Measurements from ENCODE around the gene NSG2.
"Not testable (repeated sequence)": the region's sequence is repeated elsewhere in the genome, so short reads cannot be mapped to it uniquely, and the experiment has no call there.

Gene NSG2

GRCh38 chr5:174063082-174063756 lies 17.7 kb downstream of the NSG2 start:
- no peak for DNase-seq

- DNase-seq: no peak
Measured at GRCh38 chr5:174064171-174064570, 18.7 kb downstream of the NSG2 start.

- DNase-seq: no peak
Measured at GRCh38 chr5:174065528-174066197, 20.2 kb downstream of the NSG2 start.

GRCh38 chr5:174067499-174067898 lies 22.0 kb downstream of the NSG2 start:
- no peak for DNase-seq

- DNase-seq: no peak
Measured at GRCh38 chr5:174071484-174071883, 26.0 kb downstream of the NSG2 start.

- DNase-seq: no peak
Measured at GRCh38 chr5:174073122-174073660, 27.7 kb downstream of the NSG2 start.

- no peak for DNase-seq
Measured at GRCh38 chr5:174074369-174074768, 28.9 kb downstream of the NSG2 start.

GRCh38 chr5:174078416-174078815 lies 32.9 kb downstream of the NSG2 start:
- DNase-seq: no peak

GRCh38 chr5:174082286-174082685 lies 36.8 kb downstream of the NSG2 start:
- no peak for DNase-seq

GRCh38 chr5:174083056-174083827 lies 37.7 kb downstream of the NSG2 start:
- DNase-seq: no peak

GRCh38 chr5:174084691-174085154 lies 39.2 kb downstream of the NSG2 start:
- peak; percentile 32 for DNase-seq

GRCh38 chr5:174086751-174087150 lies 41.2 kb downstream of the NSG2 start:
- peak; percentile 52 for DNase-seq

GRCh38 chr5:174087783-174088182 lies 42.3 kb downstream of the NSG2 start:
- no peak for DNase-seq

- DNase-seq: no peak
Measured at GRCh38 chr5:174090129-174090528, 44.6 kb downstream of the NSG2 start.

GRCh38 chr5:174093123-174093522 lies 47.6 kb downstream of the NSG2 start:
- DNase-seq: no peak

- no peak for DNase-seq
Measured at GRCh38 chr5:174094857-174095606, 49.5 kb downstream of the NSG2 start.

GRCh38 chr5:174096619-174097018 lies 51.1 kb downstream of the NSG2 start:
- DNase-seq: no peak

GRCh38 chr5:174097486-174098185 lies 52.1 kb downstream of the NSG2 start:
- peak; percentile 22 for DNase-seq

GRCh38 chr5:174098694-174099093 lies 53.2 kb downstream of the NSG2 start:
- DNase-seq: no peak

- no peak for DNase-seq
Measured at GRCh38 chr5:174100490-174100889, 55.0 kb downstream of the NSG2 start.

GRCh38 chr5:174101195-174101730 lies 55.8 kb downstream of the NSG2 start:
- DNase-seq: no peak

GRCh38 chr5:174102574-174102973 lies 57.1 kb downstream of the NSG2 start:
- not testable (repeated sequence) for DNase-seq

Measured in fibroblast of upper back skin (primary cell).